ENCODE results near the gene TICRR.

TICRR gene

DNA sequence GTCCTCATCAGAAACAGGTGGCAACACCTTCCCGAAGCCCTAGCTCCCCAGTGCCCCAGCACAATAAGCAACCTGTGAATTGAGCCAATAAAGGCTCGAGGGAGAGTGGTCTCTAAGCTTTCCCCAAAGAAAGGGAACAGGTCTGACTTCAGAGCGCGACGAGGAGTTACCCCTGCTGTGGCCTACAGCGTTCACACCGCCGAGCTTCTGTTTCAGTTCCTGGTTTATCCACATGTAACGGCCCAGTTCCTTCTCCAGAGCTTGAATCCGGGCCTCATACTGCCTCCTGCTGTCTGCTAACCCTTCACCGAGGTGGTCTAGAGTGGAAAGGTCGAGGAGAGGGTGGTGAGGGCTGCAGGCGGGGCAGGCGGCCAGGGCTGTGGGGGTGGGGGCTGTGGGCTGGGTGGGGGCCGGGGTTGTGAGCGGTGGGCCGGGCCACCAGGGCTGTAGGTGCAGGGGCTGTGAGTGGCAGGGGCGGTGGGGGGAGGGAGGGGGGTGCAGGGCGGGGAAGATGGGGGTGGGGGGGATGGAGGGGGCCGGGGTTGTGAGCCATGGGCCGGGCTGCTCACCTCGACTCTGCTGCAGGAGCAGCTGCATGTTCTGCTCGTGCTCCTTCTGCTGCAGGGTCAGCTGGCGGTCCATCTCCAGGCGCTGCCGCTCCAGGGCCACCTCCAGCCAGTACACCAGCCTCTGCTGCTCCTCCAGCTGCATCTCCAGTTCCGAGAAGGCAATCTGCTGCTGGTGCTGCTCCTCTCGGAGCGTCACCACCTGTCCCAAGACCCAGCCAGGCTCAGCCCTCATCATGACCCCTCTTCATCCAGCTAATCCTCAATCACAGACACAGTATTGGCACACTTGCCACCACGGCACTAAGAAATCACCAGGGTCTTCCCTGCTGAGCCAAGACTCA lies 53.8 kb downstream of the TICRR start:
- DNase-seq = no peak

GRCh38 chr15:89629829-89630228 lies 54.6 kb downstream of the TICRR start:
- DNase-seq = no peak

DNA sequence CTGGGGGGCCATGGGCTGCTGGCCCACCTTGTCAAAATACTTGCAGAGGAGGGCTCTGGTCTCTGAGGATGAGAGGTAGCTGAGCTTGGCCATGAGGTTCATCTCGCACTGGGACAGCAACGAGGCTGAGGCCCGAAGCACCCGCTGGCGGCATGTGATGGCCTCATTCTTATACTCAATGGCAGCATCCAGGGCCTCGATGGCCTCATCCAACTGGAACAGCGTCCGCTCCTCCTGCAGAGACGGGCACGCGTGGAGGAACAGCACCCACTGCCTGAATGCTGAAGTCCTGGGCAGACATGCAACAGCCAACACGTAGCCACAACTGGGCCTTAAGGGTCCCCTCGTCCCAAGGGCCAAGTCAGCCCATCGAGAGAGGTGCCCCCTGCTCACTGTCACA lies 55.0 kb downstream of the TICRR start:
- DNase-seq = no peak

GRCh38 chr15:89630974-89631901 lies 56.0 kb downstream of the TICRR start:
- no peak for DNase-seq

DNA sequence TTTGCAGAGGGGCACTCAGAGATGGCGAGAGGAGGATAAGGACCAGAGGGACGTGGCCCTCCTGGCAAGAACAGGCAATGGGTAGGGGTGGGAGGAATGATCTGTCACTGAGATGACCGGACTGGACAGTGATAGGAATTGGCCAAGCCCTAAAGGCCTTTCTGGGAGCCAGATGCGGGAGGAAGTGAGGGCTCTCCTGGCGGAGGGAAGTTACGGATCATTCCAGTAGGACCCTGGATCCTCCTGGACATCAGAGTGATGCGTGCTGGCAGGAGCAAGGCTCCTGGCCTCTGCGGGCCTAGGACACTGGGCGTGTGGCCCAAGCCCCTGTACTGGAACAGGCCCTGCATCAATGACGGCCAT lies 56.6 kb downstream of the TICRR start:
- no peak for DNase-seq

DNA sequence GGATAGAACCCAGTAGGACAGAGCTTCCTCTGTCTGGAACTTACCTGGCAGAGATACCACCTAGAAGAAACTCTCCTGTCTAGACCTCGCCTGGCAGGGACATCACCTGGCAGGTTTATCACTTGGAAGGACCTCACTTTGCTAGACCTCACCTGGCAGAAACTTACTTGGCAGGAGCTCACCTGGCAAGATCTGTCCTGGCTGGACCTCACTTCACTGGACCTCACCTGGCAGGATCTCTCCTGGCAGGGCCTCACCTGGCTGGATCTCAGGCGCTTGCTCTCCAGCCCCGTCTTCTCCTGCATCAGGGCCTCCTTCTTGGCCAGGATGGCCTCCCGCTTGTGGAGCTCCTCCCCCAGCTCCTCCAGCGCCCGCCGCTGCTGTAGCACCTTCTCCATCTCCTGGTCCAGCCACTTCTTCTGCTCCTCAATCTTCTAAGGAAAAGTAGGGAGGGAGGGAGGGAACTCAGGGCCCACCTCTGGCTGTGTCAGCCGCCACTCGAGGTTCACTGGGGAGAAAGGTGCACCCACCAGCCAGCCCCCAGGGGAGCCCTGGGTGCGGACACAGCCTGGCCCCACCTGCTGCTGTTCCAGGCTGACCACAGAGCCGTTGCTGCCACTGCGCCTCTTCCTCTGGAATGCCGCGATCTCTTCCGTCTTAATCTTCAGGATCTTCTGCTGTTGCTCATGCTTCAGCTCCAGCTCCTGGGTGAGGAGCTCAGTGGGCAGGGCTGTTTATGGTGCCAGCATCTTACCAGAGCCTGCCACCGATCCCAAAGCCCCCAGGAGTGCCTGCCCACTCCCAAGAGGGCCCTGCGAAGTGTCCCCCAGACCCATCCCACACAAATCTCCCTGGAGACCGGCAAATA lies 57.5 kb downstream of the TICRR start:
- DNase-seq = no peak

DNA sequence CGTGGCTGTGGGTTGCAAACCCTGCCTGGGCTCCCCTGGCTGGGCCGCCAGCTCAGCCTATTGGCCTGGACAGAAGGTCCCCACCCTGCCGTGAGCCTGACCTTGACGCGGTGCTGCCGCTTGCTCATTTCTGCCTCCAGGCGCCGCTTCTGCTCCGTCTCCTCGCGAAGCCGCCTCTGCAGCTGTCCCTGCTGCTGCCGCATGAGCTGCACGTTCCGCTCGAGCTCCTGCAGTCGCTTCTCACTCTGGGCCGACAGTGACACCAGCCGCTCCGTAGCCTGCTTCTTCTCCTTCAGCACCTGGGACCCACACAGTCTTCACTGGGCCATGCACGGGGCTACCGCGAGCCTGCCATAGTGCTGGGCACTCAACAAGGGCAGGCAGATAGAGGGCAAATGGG lies 58.3 kb downstream of the TICRR start:
- DNase-seq = no peak

GRCh38 chr15:89640245-89640644 lies 65.0 kb downstream of the TICRR start:
- DNase-seq = no peak

GRCh38 chr15:89641053-89641452 lies 65.8 kb downstream of the TICRR start:
- DNase-seq = no peak

GRCh38 chr15:89642106-89642505 lies 66.8 kb downstream of the TICRR start:
- DNase-seq = no peak

DNA sequence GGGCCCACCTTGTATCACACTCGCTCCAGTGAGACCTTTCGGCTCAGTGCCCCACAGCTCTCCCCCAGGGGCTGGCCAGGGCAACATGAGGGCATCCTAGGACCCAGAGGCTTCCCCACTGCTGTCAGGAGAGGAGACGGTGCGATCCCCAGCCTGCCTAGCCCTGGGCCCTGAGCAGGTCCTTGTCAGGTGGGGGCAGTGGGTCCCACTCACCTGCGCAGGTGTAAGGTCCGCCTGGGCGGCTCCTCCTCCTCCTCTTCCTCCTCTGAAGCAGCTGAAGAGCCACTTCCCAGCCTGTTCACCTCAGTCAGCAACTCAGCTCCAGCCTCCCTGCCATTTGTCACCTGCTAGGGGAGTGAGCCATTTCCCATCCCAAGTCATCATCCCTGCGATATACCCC lies 70.4 kb downstream of the TICRR start:
- no peak for DNase-seq

DNA sequence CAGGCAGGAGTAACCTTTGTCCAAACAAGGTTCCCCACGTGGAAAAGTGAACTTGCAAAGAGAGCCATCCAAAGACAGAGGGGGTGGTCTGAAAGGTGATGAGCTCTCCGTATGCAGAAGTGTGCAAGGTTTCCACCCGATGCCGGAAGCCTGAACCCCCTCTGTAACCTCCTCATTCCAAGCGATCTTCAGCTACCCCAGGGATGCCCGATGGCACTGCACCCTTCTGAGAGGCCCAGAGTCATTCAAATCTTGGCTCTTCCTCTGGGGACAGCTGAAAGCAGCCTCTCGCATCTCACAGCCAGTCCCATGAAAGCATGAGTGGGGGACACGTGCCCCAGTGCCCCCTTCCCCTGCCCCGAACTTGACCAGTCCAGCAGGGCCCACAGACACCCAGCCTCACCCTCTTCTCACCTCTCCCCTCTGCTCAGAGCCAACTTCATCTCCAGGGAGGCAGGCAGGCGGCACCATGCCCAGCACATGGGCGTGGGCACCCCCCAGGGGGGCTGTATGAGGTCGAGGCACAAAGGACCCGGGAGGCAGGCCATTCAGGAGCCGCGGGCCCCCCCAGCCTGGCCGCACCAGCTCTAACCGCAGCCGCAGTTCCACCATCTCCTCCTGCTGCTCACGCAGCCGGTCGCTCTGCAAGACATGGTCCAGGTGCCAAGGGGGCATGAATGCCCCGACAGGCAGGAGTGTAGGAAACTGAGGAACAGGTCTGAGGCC lies 71.3 kb downstream of the TICRR start:
- DNase-seq = no peak

GRCh38 chr15:89647191-89647851 lies 72.1 kb downstream of the TICRR start:
- no peak for DNase-seq

DNA sequence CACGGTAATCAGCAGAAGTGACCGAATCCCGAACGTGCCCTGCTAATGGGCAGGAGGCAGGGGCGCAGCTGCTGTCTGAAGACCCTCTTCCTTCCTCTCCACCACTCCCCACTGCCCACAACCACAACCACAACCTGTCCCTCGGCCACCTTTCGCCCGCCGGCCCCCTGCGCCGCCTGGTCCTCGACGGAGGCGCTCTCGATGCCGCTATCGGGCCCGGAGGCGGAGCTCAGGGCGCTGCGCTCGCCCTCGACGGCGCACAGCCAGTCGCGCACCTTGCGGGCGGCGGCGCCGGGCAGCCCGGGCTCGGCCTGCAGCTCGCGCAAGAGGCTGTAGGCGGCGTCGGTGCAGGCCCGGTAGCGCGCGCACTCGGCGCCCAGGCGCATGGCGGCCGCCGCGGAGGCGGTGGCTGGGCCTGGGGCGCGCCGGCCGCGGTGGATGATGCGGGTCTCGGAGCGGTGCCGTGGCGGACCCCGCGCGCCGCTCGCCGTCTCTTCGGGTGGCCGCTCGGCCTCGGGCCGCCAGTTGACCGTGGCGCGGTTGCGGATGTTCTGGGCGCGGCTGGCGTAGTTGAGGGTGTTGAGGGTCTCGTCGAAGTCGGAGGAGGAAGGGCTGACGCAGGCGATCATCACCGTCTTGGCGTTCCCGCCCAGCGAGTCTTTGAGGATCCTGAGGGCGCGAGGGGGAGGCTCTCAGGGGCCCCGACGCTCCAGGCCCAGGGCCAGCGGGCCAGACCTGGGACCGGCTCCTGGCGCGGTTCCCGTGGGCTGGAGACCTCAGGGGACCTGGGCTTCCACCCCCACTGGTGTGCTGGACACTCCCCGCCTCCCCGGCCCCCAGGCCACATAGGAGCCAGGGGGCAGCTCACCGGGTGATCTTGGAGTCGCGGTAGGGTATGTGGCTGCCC lies 73.1 kb downstream of the TICRR start:
- DNase-seq = no peak

GRCh38 chr15:89649013-89649625 lies 73.8 kb downstream of the TICRR start:
- DNase-seq = no peak

- no peak for DNase-seq
These were observed 74.4 kb downstream of the TICRR start for GRCh38 chr15:89649716-89650115.

- no peak for DNase-seq
These were observed 76.9 kb downstream of the TICRR start for GRCh38 chr15:89652131-89652530.

- DNase-seq = no peak
These were observed 77.4 kb downstream of the TICRR start for GRCh38 chr15:89652666-89653065.

- DNase-seq = no peak
These were observed 78.3 kb downstream of the TICRR start for GRCh38 chr15:89653578-89653977.

- no peak for DNase-seq
These were observed 79.1 kb downstream of the TICRR start for GRCh38 chr15:89654301-89654761.
